Measurements from ENCODE around the gene B3GNT3. TPM values are rescaled to one million over a fixed set of nuclear protein-coding genes. Genes with fewer than 3 reads are reported as not detected.

B3GNT3 gene
- total RNA-seq, 4 donors from 2014 or later = 0.78 to 1.3 TPM; not detected in 2

DNA sequence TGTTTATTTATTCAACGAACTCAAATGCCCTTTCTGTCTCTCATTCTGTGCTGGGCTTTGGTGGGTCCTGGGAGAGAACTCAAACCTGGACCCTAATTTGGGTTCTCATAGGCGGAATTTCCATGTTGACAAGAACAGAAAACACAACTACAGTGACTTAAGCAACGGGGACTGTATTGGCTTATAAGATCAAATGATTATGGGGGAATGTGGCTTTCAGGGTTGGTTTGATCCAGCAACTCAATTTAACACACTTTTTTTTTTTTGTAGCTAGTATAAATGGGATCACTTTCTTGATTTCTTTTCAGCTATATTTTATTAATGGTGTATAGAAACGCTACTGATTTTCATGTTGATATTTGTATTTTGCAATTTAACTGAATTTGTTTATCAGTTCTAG lies 33.8 kb upstream of the B3GNT3 start:
- Histone ChIP-seq H3K27ac (no peak overlapping the region), H3K27me3 (no peaks in the 10 kb centered on the region), H3K4me1 (peaks cover 0 to 7% of the 10 kb centered on the region in 2 donors), H3K4me3 (replicated peaks in 1 of 3) (no peak overlapping the region), H3K9me3 (no peaks in the 10 kb centered on the region), H3K36me3 (no peaks in the 10 kb centered on the region)
- DNase-seq = no peak
- intact Hi-C loops (cut with DNase I) = no loop called here
- 72 to 84% methylated on average over 4 of the region's 4 CpGs for WGBS, 2 donors
- TF ChIP-seq, protein P1, sequence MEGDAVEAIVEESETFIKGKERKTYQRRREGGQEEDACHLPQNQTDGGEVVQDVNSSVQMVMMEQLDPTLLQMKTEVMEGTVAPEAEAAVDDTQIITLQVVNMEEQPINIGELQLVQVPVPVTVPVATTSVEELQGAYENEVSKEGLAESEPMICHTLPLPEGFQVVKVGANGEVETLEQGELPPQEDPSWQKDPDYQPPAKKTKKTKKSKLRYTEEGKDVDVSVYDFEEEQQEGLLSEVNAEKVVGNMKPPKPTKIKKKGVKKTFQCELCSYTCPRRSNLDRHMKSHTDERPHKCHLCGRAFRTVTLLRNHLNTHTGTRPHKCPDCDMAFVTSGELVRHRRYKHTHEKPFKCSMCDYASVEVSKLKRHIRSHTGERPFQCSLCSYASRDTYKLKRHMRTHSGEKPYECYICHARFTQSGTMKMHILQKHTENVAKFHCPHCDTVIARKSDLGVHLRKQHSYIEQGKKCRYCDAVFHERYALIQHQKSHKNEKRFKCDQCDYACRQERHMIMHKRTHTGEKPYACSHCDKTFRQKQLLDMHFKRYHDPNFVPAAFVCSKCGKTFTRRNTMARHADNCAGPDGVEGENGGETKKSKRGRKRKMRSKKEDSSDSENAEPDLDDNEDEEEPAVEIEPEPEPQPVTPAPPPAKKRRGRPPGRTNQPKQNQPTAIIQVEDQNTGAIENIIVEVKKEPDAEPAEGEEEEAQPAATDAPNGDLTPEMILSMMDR (IDR thresholded peaks at IDR 0.05) = no peak
- TF ChIP-seq POLR2A (IDR thresholded peaks at IDR 0.05) = no peak

DNA sequence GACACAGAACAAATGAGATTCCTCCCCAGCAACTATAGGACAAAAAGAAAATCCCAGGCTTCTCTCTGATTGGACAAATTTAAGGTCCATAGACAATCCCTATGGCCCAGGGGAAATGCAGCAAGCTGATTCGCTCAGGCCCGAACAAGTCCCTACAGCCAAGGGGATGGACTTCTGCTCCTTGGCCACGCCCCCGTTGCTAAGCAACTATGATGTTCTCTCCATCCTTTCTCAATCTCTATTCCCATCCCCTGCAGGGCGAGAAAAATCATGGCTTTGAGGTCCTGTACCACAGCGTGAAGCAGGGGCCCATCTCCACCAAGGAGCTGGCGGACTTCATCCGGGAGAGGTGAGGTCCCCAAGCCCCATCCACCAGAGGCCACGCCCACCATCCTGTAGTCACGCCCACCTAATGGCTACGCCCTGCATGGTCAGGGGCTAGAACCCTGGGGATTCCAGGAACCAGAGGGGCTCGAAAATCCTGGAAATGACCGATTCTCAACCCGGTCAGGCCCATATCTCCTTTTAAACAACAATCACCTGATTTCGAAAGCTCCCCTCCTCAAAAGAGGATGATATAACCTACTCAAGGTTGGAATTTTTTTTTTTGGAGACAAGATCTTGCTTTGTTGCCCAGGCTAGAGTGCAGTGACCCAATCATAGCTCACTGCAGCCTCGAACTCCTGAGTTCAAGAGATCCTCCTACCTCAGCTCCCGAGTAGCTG lies 32.3 kb upstream of the B3GNT3 start:
- WGBS, 2 donors = 64% methylated on average over 14 to 17 of the region's 17 CpGs
- H3K36me3 ChIP-seq = no peaks in the 10 kb centered on the region
- TF ChIP-seq, protein P1 (IDR thresholded peaks at IDR 0.05) = no peak
- TF ChIP-seq POLR2A (IDR thresholded peaks at IDR 0.05) = no peak
- no peak overlapping the region for H3K4me3 ChIP-seq (replicated peaks in 1 of 3)
- DNase-seq = no peak
- H3K4me1 ChIP-seq = peaks cover 3 to 6% of the 10 kb centered on the region in 2 donors
- H3K9me3 ChIP-seq = no peaks in the 10 kb centered on the region
- H3K27me3 ChIP-seq = no peaks in the 10 kb centered on the region
- intact Hi-C loops (cut with DNase I) = no loop called here
- no peak overlapping the region for H3K27ac ChIP-seq

DNA sequence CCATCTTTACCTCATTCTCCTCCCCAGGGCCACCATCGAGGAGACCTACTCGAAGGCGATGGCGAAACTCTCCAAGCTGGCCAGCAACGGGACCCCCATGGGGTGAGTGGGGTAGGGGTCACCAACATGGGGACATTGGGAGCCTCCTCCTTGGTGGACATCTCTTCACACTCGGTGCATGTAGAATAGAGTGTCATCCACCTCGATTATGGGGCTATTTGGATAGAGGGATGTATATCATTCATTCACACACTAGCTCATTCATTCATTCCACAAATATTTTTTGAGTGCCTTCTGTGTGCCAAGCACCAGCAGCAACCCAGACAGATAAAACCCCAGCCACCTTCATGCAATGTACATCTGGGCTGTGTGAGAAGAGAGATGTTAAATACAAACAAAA lies 30.6 kb upstream of the B3GNT3 start:
- WGBS, 2 donors = 89 to 95% methylated on average over 7 of the region's 7 CpGs

DNA sequence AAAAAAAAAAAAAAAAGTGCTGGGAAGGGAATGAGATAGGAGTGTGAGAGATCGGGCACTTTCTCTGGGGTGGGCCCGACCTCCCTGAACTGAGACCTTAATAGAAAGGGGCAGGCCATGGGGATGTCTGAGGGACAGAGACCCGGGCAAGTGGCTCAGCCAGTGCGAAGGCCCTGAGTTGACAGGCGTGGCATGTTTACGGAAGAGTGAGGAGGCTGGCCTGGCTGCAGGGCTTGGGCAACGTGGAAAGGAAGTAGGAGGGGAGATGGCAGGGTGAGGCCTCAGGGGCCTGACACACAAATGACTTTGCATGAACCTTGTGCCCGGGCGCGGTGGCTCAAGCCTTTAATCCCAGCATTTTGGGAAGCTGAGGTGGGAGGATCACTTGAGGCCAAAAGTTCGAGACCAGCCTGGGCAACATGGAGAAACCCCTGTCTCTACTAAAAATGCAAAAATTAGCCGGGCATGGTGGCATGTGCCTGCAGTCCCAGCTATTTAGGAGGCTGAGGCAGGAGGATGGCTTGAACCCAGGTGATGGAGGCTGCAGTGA lies 29.8 kb upstream of the B3GNT3 start:
- intact Hi-C loops (cut with DNase I) = loop anchor here (5.0 kb wide), 1 partner anchor 58 kb away; no protein-coding TSS in a partner anchor
- 76% methylated on average over 12 of the region's 12 CpGs for WGBS, 2 donors
- Histone ChIP-seq H3K9me3 (no peaks in the 10 kb centered on the region), H3K27me3 (no peaks in the 10 kb centered on the region), H3K27ac (no peak overlapping the region), H3K4me3 (replicated peaks in 1 of 3) (no peak overlapping the region), H3K36me3 (no peaks in the 10 kb centered on the region), H3K4me1 (peaks cover 3 to 6% of the 10 kb centered on the region in 2 donors)
- no peak for TF ChIP-seq POLR2A (IDR thresholded peaks at IDR 0.05)
- TF ChIP-seq, protein P1 (IDR thresholded peaks at IDR 0.05) = no peak
- peak in 1 of 2 donors; percentile 8 for DNase-seq

More for the DNA sequence above, 30.6 kb upstream of the B3GNT3 start:
- DNase-seq = no peak
- no peaks in the 10 kb centered on the region for H3K36me3 ChIP-seq
- peaks cover 3 to 6% of the 10 kb centered on the region in 2 donors for H3K4me1 ChIP-seq
- no peak for TF ChIP-seq POLR2A (IDR thresholded peaks at IDR 0.05)
- TF ChIP-seq, protein P1 (IDR thresholded peaks at IDR 0.05) = no peak
- no peaks in the 10 kb centered on the region for H3K27me3 ChIP-seq
- no peaks in the 10 kb centered on the region for H3K9me3 ChIP-seq
- no peak overlapping the region for H3K27ac ChIP-seq
- intact Hi-C loops (cut with DNase I) = no loop called here
- H3K4me3 ChIP-seq (replicated peaks in 1 of 3) = no peak overlapping the region

DNA sequence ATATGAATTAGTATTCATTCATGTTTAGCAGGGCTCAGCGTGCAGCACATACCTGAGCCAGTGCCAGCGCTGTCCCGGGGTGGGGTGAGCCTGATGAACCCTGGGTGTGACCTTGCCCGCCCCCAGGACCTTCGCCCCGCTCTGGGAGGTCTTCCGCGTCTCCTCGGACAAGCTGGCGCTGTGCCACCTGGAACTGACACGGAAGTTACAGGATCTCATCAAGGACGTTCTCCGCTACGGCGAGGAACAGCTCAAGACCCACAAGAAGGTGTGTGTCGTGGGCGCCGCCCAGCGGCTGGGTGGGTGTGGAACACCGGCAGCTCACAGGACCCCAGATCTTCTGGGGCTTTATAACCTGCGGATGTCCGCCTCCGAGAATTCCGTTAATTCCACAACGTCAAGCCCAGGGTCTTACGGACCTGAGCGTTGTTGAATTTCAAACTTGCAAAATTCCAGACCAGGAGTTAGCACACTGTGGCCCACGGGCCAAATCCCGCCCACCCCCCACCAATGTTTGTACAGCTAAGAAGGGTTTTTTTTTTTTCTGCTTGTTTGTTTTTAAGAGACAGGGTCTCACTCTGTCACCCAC lies 28.3 kb upstream of the B3GNT3 start:
- peaks cover 3 to 6% of the 10 kb centered on the region in 2 donors for H3K4me1 ChIP-seq
- no peak overlapping the region for H3K4me3 ChIP-seq (replicated peaks in 1 of 3)
- 7 to 15% methylated on average over 11 to 17 of the region's 29 CpGs for WGBS, 2 donors
- intact Hi-C loops (cut with DNase I) = loop anchor here (5.0 kb wide), 1 partner anchor 59 kb away; no protein-coding TSS in a partner anchor
- no peaks in the 10 kb centered on the region for H3K9me3 ChIP-seq
- peak; percentile 76 to 77 for DNase-seq
- no peaks in the 10 kb centered on the region for H3K36me3 ChIP-seq
- TF ChIP-seq, protein P1 (IDR thresholded peaks at IDR 0.05) = peak; percentile 45 to 78 (median 64)
- no peak for TF ChIP-seq POLR2A (IDR thresholded peaks at IDR 0.05)
- H3K27me3 ChIP-seq = no peaks in the 10 kb centered on the region
- no peak overlapping the region for H3K27ac ChIP-seq

Measured in thyroid gland (tissue), 4 donors.